OCI-LY1 (cell line): ENCODE measurements around the gene UPF2.

Experiments
- EZH2 ChIP-seq: fragments of 200-600 bp; sonication (generic), shearing (Covaris generic); IDR thresholded peaks from 2 replicates; pipeline ENCODE4 v1.8.0; 2017; ENCODE audit warnings: borderline replicate concordance, mixed run types, mild to moderate bottlenecking, antibody characterized with exemption, low read length, moderate library complexity, mixed read lengths
- TF ChIP-seq, protein P1 (sequence below): fragments of 200-600 bp; sonication (generic), shearing (Covaris generic); IDR thresholded peaks from 2 replicates; pipeline ENCODE4 v1.5.1; 2017; ENCODE audit warnings: mild to moderate bottlenecking, antibody characterized with exemption, low read length, moderate library complexity, mixed read lengths

DNA sequence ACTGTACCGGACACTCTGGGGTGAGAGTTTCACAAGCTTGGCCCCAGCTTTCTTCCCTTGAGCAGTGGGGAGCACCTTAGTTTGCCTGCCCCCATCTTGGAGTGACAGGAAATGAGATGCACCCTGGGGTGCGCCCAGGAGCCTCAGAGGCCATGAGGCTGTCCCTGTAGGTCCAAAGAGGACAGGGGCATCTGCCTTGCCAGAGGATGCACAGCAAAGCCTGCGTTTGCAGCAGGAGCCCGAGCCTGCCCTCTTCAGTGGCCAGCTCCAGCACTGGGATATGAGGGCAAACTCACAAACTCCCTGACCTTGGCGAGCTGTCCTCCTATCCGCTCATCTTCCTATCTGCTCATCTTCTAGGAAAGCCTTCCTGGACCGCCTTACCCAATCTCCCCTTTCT, 140.0 kb downstream of the UPF2 start:
- TF ChIP-seq, protein P1, sequence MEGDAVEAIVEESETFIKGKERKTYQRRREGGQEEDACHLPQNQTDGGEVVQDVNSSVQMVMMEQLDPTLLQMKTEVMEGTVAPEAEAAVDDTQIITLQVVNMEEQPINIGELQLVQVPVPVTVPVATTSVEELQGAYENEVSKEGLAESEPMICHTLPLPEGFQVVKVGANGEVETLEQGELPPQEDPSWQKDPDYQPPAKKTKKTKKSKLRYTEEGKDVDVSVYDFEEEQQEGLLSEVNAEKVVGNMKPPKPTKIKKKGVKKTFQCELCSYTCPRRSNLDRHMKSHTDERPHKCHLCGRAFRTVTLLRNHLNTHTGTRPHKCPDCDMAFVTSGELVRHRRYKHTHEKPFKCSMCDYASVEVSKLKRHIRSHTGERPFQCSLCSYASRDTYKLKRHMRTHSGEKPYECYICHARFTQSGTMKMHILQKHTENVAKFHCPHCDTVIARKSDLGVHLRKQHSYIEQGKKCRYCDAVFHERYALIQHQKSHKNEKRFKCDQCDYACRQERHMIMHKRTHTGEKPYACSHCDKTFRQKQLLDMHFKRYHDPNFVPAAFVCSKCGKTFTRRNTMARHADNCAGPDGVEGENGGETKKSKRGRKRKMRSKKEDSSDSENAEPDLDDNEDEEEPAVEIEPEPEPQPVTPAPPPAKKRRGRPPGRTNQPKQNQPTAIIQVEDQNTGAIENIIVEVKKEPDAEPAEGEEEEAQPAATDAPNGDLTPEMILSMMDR, result no peak
- TF ChIP-seq EZH2, result no peak
